Measurements from ENCODE around the gene LINC01488.

The LINC01488 gene

GRCh38 chr11:69504127-69504526 is 22.7 kb downstream of the LINC01488 start:
- no peak overlapping the region for H3K4me3 ChIP-seq (ENCODE audit: low read depth, low read length)
- no peak for DNase-seq (ENCODE audit: low read depth)
- TF ChIP-seq, protein P1, sequence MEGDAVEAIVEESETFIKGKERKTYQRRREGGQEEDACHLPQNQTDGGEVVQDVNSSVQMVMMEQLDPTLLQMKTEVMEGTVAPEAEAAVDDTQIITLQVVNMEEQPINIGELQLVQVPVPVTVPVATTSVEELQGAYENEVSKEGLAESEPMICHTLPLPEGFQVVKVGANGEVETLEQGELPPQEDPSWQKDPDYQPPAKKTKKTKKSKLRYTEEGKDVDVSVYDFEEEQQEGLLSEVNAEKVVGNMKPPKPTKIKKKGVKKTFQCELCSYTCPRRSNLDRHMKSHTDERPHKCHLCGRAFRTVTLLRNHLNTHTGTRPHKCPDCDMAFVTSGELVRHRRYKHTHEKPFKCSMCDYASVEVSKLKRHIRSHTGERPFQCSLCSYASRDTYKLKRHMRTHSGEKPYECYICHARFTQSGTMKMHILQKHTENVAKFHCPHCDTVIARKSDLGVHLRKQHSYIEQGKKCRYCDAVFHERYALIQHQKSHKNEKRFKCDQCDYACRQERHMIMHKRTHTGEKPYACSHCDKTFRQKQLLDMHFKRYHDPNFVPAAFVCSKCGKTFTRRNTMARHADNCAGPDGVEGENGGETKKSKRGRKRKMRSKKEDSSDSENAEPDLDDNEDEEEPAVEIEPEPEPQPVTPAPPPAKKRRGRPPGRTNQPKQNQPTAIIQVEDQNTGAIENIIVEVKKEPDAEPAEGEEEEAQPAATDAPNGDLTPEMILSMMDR (IDR thresholded peaks at IDR 0.05; ENCODE audit: insufficient read depth, low read depth, low read length, missing control alignments) = no peak

DNA sequence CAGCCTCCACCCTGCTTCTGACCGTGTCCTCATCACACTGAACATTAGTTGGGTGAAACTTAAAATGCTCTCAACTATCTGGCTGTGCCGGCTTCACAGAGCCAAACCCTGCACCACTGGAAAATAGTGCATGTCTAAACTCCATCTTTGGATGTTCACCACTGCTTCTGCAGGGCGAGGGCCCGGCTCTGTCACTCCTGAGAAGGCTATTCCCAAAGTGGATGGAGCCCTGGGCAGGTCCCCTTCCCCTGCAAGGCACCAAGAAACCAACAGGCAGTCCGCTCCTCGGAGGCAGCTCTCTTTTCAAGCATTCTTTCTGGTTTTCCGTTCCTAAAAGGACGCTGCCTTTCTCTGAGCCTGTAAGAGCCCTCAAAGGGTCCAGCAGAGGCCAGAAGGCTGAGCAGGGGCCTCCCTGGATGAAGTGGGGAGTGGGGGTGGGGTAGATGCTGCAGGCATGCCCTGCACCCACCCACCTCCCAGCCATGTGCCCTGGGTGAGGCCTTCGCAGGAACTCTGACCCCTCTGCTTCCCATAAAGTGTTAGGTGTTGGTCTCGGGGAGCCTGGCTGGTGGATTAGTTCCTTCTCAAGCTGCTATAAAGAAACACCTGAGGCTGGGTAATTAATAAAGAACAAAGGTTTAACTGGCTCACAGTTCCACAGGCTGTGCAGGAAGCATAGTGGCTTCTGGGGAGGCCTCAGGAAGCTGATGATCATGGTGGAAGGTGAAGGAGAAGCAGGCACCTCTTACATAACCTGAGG is 23.3 kb downstream of the LINC01488 start:
- TF ChIP-seq, protein P1 (IDR thresholded peaks at IDR 0.05; ENCODE audit: insufficient read depth, low read depth, low read length, missing control alignments) = no peak
- no peak overlapping the region for H3K4me3 ChIP-seq (ENCODE audit: low read depth, low read length)
- DNase-seq (ENCODE audit: low read depth) = no peak

- H3K4me3 ChIP-seq (ENCODE audit: low read depth, low read length) = no peak overlapping the region
- TF ChIP-seq, protein P1 (IDR thresholded peaks at IDR 0.05; ENCODE audit: insufficient read depth, low read depth, low read length, missing control alignments) = no peak
- DNase-seq (ENCODE audit: low read depth) = no peak
Observed at GRCh38 chr11:69508974-69509373, 27.5 kb downstream of the LINC01488 start.

DNA sequence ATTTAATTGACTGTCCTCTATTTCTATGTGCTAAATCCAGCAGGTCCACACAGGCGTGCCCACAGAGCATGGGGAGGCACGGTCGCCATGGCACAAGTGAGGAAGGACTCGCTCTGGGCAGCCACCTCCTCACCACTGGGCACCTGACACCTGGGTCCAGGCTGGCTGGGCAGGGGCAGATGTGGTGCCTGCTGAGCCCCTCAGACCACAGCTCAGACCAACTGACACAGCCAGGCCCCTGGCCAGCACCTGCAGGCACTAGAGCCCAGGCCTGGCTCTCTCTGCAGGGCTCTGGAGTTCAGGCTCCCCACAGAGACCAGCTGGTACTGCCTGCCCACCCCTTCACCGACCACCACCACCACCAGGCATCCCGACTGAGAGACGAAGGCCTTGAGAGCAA is 27.9 kb downstream of the LINC01488 start:
- no peak overlapping the region for H3K4me3 ChIP-seq (ENCODE audit: low read depth, low read length)
- TF ChIP-seq, protein P1 (IDR thresholded peaks at IDR 0.05; ENCODE audit: insufficient read depth, low read depth, low read length, missing control alignments) = no peak
- no peak for DNase-seq (ENCODE audit: low read depth)

DNA sequence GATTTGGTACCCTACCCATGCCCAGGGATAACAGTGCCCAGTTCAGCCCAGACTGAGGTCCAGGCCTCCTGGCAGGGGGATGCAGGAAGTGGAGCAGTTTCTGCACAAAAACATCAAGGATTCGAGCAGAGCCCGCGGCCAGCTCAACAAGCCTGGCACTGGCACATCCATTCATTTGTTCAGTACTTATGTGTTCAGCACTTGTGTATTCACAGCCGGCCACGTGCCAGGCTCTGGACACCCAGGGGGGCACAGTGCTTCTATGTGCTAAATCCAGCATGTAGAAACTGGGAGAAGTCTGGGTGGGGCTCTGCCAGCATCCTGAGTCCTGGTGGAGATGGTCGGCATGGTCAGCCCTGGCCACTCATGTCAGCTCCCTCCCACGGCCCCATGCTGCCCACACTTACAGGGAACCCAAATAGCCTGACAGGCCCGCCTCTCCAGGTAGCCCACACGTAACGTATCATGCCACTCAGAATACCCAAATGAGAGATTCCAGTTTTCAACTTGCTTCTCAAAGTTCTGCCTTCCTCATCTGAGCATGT is 28.5 kb downstream of the LINC01488 start:
- no peak overlapping the region for H3K4me3 ChIP-seq (ENCODE audit: low read depth, low read length)
- DNase-seq (ENCODE audit: low read depth) = no peak
- TF ChIP-seq, protein P1 (IDR thresholded peaks at IDR 0.05; ENCODE audit: insufficient read depth, low read depth, low read length, missing control alignments) = no peak

- TF ChIP-seq, protein P1 (IDR thresholded peaks at IDR 0.05; ENCODE audit: insufficient read depth, low read depth, low read length, missing control alignments) = no peak
- H3K4me3 ChIP-seq (ENCODE audit: low read depth, low read length) = no peak overlapping the region
- DNase-seq (ENCODE audit: low read depth) = no peak
Observed at GRCh38 chr11:69510471-69511357, 29.3 kb downstream of the LINC01488 start.

Measured in GM12865 (cell line).